ENCODE data around the gene PTPN4.

DNA sequence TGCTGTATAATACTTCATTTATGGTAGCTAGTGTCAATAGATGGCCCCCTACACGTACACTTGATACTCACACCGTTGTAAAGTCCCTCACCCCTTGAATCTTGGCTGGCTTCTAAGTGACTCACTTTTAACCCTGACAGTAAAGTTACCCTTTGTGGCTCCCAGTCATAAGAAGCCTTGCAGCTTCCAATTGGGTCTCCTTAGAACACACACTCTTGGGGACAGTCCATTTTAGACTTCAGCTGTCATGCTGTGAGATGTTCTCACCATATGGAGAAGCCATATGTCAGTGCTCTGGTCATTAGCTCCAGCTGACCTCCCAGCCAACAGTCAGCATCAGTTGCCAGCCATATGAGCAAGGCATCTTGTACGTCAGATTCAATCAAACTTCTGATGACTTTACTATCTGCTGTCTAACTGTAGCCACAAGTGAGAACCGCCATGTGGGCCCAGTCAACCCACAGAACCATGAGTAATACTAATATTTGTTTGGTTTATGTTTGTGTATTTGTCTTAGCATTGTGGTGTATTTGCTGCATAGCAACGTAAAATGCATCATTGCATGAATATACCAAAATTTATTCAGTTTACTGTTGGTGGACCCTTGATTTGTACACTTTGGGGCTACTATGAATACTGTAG lies 68.3 kb downstream of the PTPN4 start:
- TF ChIP-seq, protein P1, sequence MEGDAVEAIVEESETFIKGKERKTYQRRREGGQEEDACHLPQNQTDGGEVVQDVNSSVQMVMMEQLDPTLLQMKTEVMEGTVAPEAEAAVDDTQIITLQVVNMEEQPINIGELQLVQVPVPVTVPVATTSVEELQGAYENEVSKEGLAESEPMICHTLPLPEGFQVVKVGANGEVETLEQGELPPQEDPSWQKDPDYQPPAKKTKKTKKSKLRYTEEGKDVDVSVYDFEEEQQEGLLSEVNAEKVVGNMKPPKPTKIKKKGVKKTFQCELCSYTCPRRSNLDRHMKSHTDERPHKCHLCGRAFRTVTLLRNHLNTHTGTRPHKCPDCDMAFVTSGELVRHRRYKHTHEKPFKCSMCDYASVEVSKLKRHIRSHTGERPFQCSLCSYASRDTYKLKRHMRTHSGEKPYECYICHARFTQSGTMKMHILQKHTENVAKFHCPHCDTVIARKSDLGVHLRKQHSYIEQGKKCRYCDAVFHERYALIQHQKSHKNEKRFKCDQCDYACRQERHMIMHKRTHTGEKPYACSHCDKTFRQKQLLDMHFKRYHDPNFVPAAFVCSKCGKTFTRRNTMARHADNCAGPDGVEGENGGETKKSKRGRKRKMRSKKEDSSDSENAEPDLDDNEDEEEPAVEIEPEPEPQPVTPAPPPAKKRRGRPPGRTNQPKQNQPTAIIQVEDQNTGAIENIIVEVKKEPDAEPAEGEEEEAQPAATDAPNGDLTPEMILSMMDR (conservative IDR thresholded peaks at IDR 0.05) = no peak
- no peak for TF ChIP-seq EZH2 (IDR thresholded peaks at IDR 0.05; ENCODE audit: low read depth)

Data from PC-9 (cell line).